ENCODE measurements around the gene RASGRP1. TPM values are rescaled to one million over a fixed set of nuclear protein-coding genes. Genes with fewer than 3 reads are reported as not detected.

RASGRP1 gene
- total RNA-seq, 1 experiment from 2014 or later: 0.39 TPM

- H3K36me3 ChIP-seq (ENCODE audit: low read depth): no peaks in the 10 kb centered on the region
- intact Hi-C loops (cut with micrococcal nuclease; ENCODE audit: unreplicated experiment): loop anchor here (2.0 to 10.0 kb wide), 2 partner anchors 89 to 207 kb away; partner anchors contain the start of gene RASGRP1
- no peaks in the 10 kb centered on the region for H3K9me2 ChIP-seq (ENCODE audit: insufficient read depth)
- no TSS peak for BruUV-seq (replicated peaks)
- H3K4me3 ChIP-seq: no peak overlapping the region
- no peak for DNase-seq
- H3K4me1 ChIP-seq (replicated peaks; ENCODE audit: insufficient read depth): no peaks in the 10 kb centered on the region
- TF ChIP-seq CTCF (conservative IDR thresholded peaks at IDR 0.05) (no peak), EZH2 (IDR thresholded peaks at IDR 0.05; ENCODE audit: low read depth) (no peak)
- H3K9me3 ChIP-seq (ENCODE audit: insufficient read depth, low read depth): no peaks in the 10 kb centered on the region
- no peak overlapping the region for H3K4me2 ChIP-seq
- no peaks in the 10 kb centered on the region for H4K20me1 ChIP-seq (ENCODE audit: insufficient read depth)
- H3K79me2 ChIP-seq (ENCODE audit: low read depth): no peaks in the 10 kb centered on the region
- no peaks in the 10 kb centered on the region for H3F3A ChIP-seq (ENCODE audit: insufficient read depth, low read depth)
- no peaks in the 10 kb centered on the region for H3K27me3 ChIP-seq (ENCODE audit: insufficient read depth, low read depth)
- POLR2A ChIA-PET (ENCODE audit: unreplicated experiment): no interaction called here
- CTCF ChIA-PET: no interaction called here
- H3K27ac ChIP-seq: no peak overlapping the region
- no peak overlapping the region for H2AFZ ChIP-seq
These were observed 89.3 kb downstream of the RASGRP1 start for GRCh38 chr15:38475361-38475760.

- POLR2A ChIA-PET (ENCODE audit: unreplicated experiment): no interaction called here
- no peaks in the 10 kb centered on the region for H3K79me2 ChIP-seq (ENCODE audit: low read depth)
- no peaks in the 10 kb centered on the region for H3F3A ChIP-seq (ENCODE audit: insufficient read depth, low read depth)
- H3K9me3 ChIP-seq (ENCODE audit: insufficient read depth, low read depth): no peaks in the 10 kb centered on the region
- H3K4me1 ChIP-seq (replicated peaks; ENCODE audit: insufficient read depth): no peaks in the 10 kb centered on the region
- no peak overlapping the region for H2AFZ ChIP-seq
- no peak overlapping the region for H3K4me3 ChIP-seq
- no peaks in the 10 kb centered on the region for H3K36me3 ChIP-seq (ENCODE audit: low read depth)
- intact Hi-C loops (cut with micrococcal nuclease; ENCODE audit: unreplicated experiment): loop anchor here (2.0 to 10.0 kb wide), 3 partner anchors 91 to 477 kb away; partner anchors contain the start of gene RASGRP1
- DNase-seq: peak; percentile 9 to 39
- TF ChIP-seq EZH2 (IDR thresholded peaks at IDR 0.05; ENCODE audit: low read depth): no peak
- peak; percentile 73 for TF ChIP-seq CTCF (conservative IDR thresholded peaks at IDR 0.05)
- no peaks in the 10 kb centered on the region for H3K9me2 ChIP-seq (ENCODE audit: insufficient read depth)
- BruUV-seq (replicated peaks): no TSS peak
- no peak overlapping the region for H3K27ac ChIP-seq
- H4K20me1 ChIP-seq (ENCODE audit: insufficient read depth): no peaks in the 10 kb centered on the region
- no peaks in the 10 kb centered on the region for H3K27me3 ChIP-seq (ENCODE audit: insufficient read depth, low read depth)
- no peak overlapping the region for H3K4me2 ChIP-seq
- CTCF ChIA-PET: interaction anchor here (0.6 kb wide), 1 partner anchor 226 kb away, joined by 3 read pairs; no protein-coding TSS in a partner anchor
These were observed 90.4 kb downstream of the RASGRP1 start for GRCh38 chr15:38474155-38474757.

- no peaks in the 10 kb centered on the region for H3K9me3 ChIP-seq (ENCODE audit: insufficient read depth, low read depth)
- H3K79me2 ChIP-seq (ENCODE audit: low read depth): no peaks in the 10 kb centered on the region
- no peak overlapping the region for H3K4me2 ChIP-seq
- POLR2A ChIA-PET (ENCODE audit: unreplicated experiment): interaction anchor here (0.6 kb wide), 1 partner anchor 1570 kb away, joined by 6 read pairs; no protein-coding TSS in a partner anchor
- intact Hi-C loops (cut with micrococcal nuclease; ENCODE audit: unreplicated experiment): loop anchor here (5.0 to 10.0 kb wide), 2 partner anchors 93 to 475 kb away; partner anchors contain the start of gene RASGRP1
- DNase-seq: no peak
- CTCF ChIA-PET: interaction anchor here (1.6 kb wide), 1 partner anchor 228 kb away, joined by 7 read pairs; no protein-coding TSS in a partner anchor
- H3K4me3 ChIP-seq: no peak overlapping the region
- H3K9me2 ChIP-seq (ENCODE audit: insufficient read depth): no peaks in the 10 kb centered on the region
- BruUV-seq (replicated peaks): no TSS peak
- no peaks in the 10 kb centered on the region for H4K20me1 ChIP-seq (ENCODE audit: insufficient read depth)
- no peak overlapping the region for H3K27ac ChIP-seq
- H3F3A ChIP-seq (ENCODE audit: insufficient read depth, low read depth): no peaks in the 10 kb centered on the region
- no peak overlapping the region for H2AFZ ChIP-seq
- no peaks in the 10 kb centered on the region for H3K4me1 ChIP-seq (replicated peaks; ENCODE audit: insufficient read depth)
- no peaks in the 10 kb centered on the region for H3K36me3 ChIP-seq (ENCODE audit: low read depth)
- no peak for TF ChIP-seq EZH2 (IDR thresholded peaks at IDR 0.05; ENCODE audit: low read depth)
- no peak for TF ChIP-seq CTCF (conservative IDR thresholded peaks at IDR 0.05)
- no peaks in the 10 kb centered on the region for H3K27me3 ChIP-seq (ENCODE audit: insufficient read depth, low read depth)
These were observed 92.6 kb downstream of the RASGRP1 start for GRCh38 chr15:38471974-38472373.

All from PC-9 (cell line).